ENCODE measurements around the gene EEF1AKMT4. TPM values are rescaled to one million over a fixed set of nuclear protein-coding genes. Genes with fewer than 3 reads are reported as not detected.

EEF1AKMT4 gene
- total RNA-seq, 1 experiment from 2014 or later = 10.7 TPM

- ChIA-PET CTCF (interaction anchor here (1.4 kb wide), 1 partner anchor 12 kb away, joined by 3 read pairs; no protein-coding TSS in a partner anchor), POLR2A (no interaction called here)
- H3K9me3 ChIP-seq (ENCODE audit: control insufficient read depth, insufficient read depth, low read depth, low read length) = no peaks in the 10 kb centered on the region
- intact Hi-C loops (cut with micrococcal nuclease; ENCODE audit: unreplicated experiment) = no loop called here
- BruUV-seq (replicated peaks) = no TSS peak
- peaks cover 2% of the 10 kb centered on the region; the same call in 1 of the 2 replicates for H3K36me3 ChIP-seq (ENCODE audit: control insufficient read depth, insufficient read depth, low read length)
- TF ChIP-seq TCF7L2 (IDR thresholded peaks at IDR 0.05; ENCODE audit: low read depth, low read length) (no peak), SIN3A (IDR thresholded peaks at IDR 0.05; ENCODE audit: borderline replicate concordance, insufficient read depth, low read depth, low read length) (peak; percentile 97; the same call in 1 of the 2 replicates), POLR2AphosphoS5 (IDR thresholded peaks at IDR 0.05; ENCODE audit: low read depth, low read length) (peak; percentile 89), REST (IDR thresholded peaks at IDR 0.05; ENCODE audit: insufficient read depth in 1 of 2, low read depth in 2 of 2, low read length in 1 of 2) (peak; percentile 48 to 65; a peak in 1 of 4 replicates)
- TF ChIP-seq, protein P1, sequence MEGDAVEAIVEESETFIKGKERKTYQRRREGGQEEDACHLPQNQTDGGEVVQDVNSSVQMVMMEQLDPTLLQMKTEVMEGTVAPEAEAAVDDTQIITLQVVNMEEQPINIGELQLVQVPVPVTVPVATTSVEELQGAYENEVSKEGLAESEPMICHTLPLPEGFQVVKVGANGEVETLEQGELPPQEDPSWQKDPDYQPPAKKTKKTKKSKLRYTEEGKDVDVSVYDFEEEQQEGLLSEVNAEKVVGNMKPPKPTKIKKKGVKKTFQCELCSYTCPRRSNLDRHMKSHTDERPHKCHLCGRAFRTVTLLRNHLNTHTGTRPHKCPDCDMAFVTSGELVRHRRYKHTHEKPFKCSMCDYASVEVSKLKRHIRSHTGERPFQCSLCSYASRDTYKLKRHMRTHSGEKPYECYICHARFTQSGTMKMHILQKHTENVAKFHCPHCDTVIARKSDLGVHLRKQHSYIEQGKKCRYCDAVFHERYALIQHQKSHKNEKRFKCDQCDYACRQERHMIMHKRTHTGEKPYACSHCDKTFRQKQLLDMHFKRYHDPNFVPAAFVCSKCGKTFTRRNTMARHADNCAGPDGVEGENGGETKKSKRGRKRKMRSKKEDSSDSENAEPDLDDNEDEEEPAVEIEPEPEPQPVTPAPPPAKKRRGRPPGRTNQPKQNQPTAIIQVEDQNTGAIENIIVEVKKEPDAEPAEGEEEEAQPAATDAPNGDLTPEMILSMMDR (IDR thresholded peaks at IDR 0.05) = no peak
- ATAC-seq (peak; percentile 76), DNase-seq (ENCODE audit: low read depth, low spot score) (peak; percentile 36)
- H3K4me1 ChIP-seq (ENCODE audit: control insufficient read depth, insufficient read depth, low read length) = 0 out of 2 replicates have a peak, but pooled peaks cover 5% of the 10 kb centered on the region
- in situ Hi-C loops (cut with HindIII; ENCODE audit: low pct_unique_long_range_greater_than_20kb, low sequenced_read_pairs) = no loop called here
- H3K4me3 ChIP-seq (ENCODE audit: low read depth in 2 of 2, low read length in 2 of 2) = peak within 1 kb of the TSS; percentile 92 to 96
- peak within 1 kb of the TSS; percentile 100 for H3K27ac ChIP-seq (ENCODE audit: low read length)
- H3K27me3 ChIP-seq (ENCODE audit: control insufficient read depth, insufficient read depth, low read length) = no peaks in the 10 kb centered on the region
These were observed 739 bp upstream of the EEF1AKMT4 start, which contains the start of gene ALG3 for GRCh38 chr3:184248454-184249411. Gene ALG3 (minus strand): TSS chr3:184248962. CDS start chr3:184248940, 22 bp downstream.

GRCh38 chr3:184250167-184250828, 826 bp downstream of the EEF1AKMT4 start:
- Histone ChIP-seq H3K27me3 (ENCODE audit: control insufficient read depth, insufficient read depth, low read length) (no peaks in the 10 kb centered on the region), H3K9me3 (ENCODE audit: control insufficient read depth, insufficient read depth, low read depth, low read length) (no peaks in the 10 kb centered on the region), H3K36me3 (ENCODE audit: control insufficient read depth, insufficient read depth, low read length) (peaks cover under 1% of the 10 kb centered on the region; the same call in 1 of the 2 replicates), H3K4me3 (ENCODE audit: low read depth in 2 of 2, low read length in 2 of 2) (peak overlapping the region; percentile 92 to 96), H3K27ac (ENCODE audit: low read length) (peak overlapping the region; percentile 100), H3K4me1 (ENCODE audit: control insufficient read depth, insufficient read depth, low read length) (0 out of 2 replicates have a peak, but pooled peaks cover 5% of the 10 kb centered on the region)
- peak; percentile 80 for ATAC-seq
- ChIA-PET POLR2A (no interaction called here), CTCF (interaction anchor here (0.6 to 1.4 kb wide), 5 partner anchors 11 to 208 kb away, joined by 3 to 5 read pairs (median 4); partner anchors contain the start of gene CAMK2N2)
- DNase-seq (ENCODE audit: low read depth, low spot score) = peak; percentile 90
- BruUV-seq (replicated peaks) = no TSS peak
- intact Hi-C loops (cut with micrococcal nuclease; ENCODE audit: unreplicated experiment) = no loop called here
- no peak for TF ChIP-seq SIN3A (IDR thresholded peaks at IDR 0.05; ENCODE audit: borderline replicate concordance, insufficient read depth, low read depth, low read length)
- no peak for TF ChIP-seq POLR2AphosphoS5 (IDR thresholded peaks at IDR 0.05; ENCODE audit: low read depth, low read length)
- TF ChIP-seq, protein P1 (IDR thresholded peaks at IDR 0.05) = peak; percentile 97
- peak in 1 of 2 experiments; percentile 53; a peak in 1 of 4 replicates for TF ChIP-seq REST (IDR thresholded peaks at IDR 0.05; ENCODE audit: insufficient read depth in 1 of 2, low read depth in 2 of 2, low read length in 1 of 2)
- no peak for TF ChIP-seq TCF7L2 (IDR thresholded peaks at IDR 0.05; ENCODE audit: low read depth, low read length)
- in situ Hi-C loops (cut with HindIII; ENCODE audit: low pct_unique_long_range_greater_than_20kb, low sequenced_read_pairs) = no loop called here
